Stomach (tissue), 9 donors: Measurements from ENCODE around the gene AQP10. TPM values are rescaled to one million over a fixed set of nuclear protein-coding genes. Genes with fewer than 3 reads are reported as not detected.
A peak's percentile ranks its signal among the peaks of the same experiment; 100 is the strongest.

Experiments used
- DNase-seq, 2 donors: peaks; one replicate each; pipeline versions ENCODE4 v3.0.0 to v3.0.0-alpha.2; 2013 to 2019
- H3K27ac ChIP-seq, 5 donors: fragments of 200-600 bp in 4 of 5; sonication (generic) in 4 of 5; one replicate each; pipeline ENCODE4 v1.5.1; 2013 to 2019; ENCODE audit warnings: mild to moderate bottlenecking in 1 of 5, moderate library complexity in 1 of 5
- H3K27me3 ChIP-seq, 3 donors: fragments of 200-600 bp; sonication (generic); one replicate each; pipeline ENCODE4 v1.5.1; 2017 to 2019; ENCODE audit warnings: mixed run types in 1 of 3
- H3K36me3 ChIP-seq, 4 donors: fragments of 200-600 bp; sonication (generic); 1 replicate in 3 of 4; 2 replicates in 1 of 4; pipeline ENCODE4 v1.5.1; 2016 to 2019
- H3K4me1 ChIP-seq, 4 donors: fragments of 200-600 bp; sonication (generic); one replicate each; pipeline ENCODE4 v1.5.1; 2016 to 2019
- H3K4me3 ChIP-seq, 4 donors: fragments of 200-600 bp; sonication (generic) in 3 of 4; one replicate each; pipeline ENCODE4 v1.5.1; 2016 to 2019; ENCODE audit warnings: mild to moderate bottlenecking in 1 of 4
- H3K9me3 ChIP-seq, 4 donors: fragments of 200-600 bp; sonication (generic); one replicate each; pipeline ENCODE4 v1.5.1; 2016 to 2019
- EP300 ChIP-seq: sonication (generic); formaldehyde crosslinking; IDR thresholded peaks from one replicate; pipeline ENCODE4 v1.6.1; 2017; ENCODE audit warnings: antibody characterized with exemption
- POLR2A ChIP-seq, 4 donors: fragments of 450-650 bp; IDR thresholded peaks; one replicate each; pipeline ENCODE4 v1.6.1; 2016; ENCODE audit warnings: antibody characterized with exemption in 4 of 4, control low read depth in 2 of 4, mild to moderate bottlenecking in 1 of 4, moderate library complexity in 1 of 4
- POLR2AphosphoS5 ChIP-seq, 3 donors: sonication (generic); formaldehyde crosslinking; IDR thresholded peaks; one replicate each; pipeline ENCODE4 v1.6.1; 2016; ENCODE audit warnings: antibody characterized with exemption in 3 of 3
- WGBS, 5 donors: extraction: QIAGEN DNeasy Blood & Tissue Kit in 3 of 5; methylation state at CpG; one replicate each; pipeline versions ENCODE4 v1.1.5 to v1.1.7; 2013 to 2018; 5-methylcytosine and 5-hydroxymethylcytosine counted together
- intact Hi-C: fragments of 100-400 bp; cut with DNase I; formaldehyde crosslinking; loops from one replicate; pipeline ENCODE4 v1.15.1; 2023; ENCODE audit warnings: low total_unique reads
- polyA plus RNA-seq, 3 donors: library from polyadenylated mRNA; stranded (reverse); fragments of 200-250 nt; gene quantifications; one replicate each; pipeline ENCODE4 v1.2.3, GENCODE V29; 2013
- total RNA-seq, 5 donors: library from RNA; depleted of rRNA; stranded (reverse); fragments of >200 nt; gene quantifications; one replicate each; pipeline versions ENCODE4 v1.1.0 to v1.2.3, GENCODE V29; 2014 to 2016
- TF ChIP-seq, protein P1 (sequence below), 7 experiments: fragments of 450-650 bp in 4 of 7; fragments of 200-600 bp in 3 of 7; sonication (generic) in 3 of 7; IDR thresholded peaks; one replicate each; pipeline ENCODE4 v1.5.1; 2016 to 2019; ENCODE audit warnings: antibody characterized with exemption in 7 of 7, control low read depth in 2 of 7, mild to moderate bottlenecking in 1 of 7
- donor health status: healthy with polysubstance abuse.
- donor health status: Bipolar disorder and iron deficiency.
- donor health status: healthy.

The AQP10 gene
- total and polyA plus RNA-seq, 8 donors, result not detected

DNA sequence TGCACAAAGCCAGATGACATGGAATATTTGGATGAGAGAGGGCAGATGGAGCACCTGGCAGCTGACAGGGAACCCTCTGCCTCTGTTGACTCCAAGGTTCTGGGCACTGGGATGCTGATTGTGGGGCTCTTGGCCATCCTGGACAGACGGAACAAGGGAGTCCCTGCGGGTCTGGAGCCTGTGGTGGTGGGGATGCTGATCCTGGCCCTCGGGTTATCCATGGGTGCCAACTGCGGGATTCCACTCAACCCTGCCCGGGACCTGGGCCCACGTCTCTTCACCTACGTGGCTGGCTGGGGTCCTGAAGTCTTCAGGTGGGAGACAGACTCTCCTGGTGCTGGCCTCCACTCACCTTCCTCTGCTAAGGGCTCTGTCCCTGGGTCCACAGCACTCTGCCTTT, 2.6 kb downstream of the AQP10 start:
- H3K27ac ChIP-seq, result no peak overlapping the region
- no peak for DNase-seq
- intact Hi-C loops, result no loop called here
- TF ChIP-seq POLR2AphosphoS5 (IDR thresholded peaks at IDR 0.05) (no peak), EP300 (no peak), POLR2A (IDR thresholded peaks at IDR 0.05) (no peak)
- TF ChIP-seq, protein P1, sequence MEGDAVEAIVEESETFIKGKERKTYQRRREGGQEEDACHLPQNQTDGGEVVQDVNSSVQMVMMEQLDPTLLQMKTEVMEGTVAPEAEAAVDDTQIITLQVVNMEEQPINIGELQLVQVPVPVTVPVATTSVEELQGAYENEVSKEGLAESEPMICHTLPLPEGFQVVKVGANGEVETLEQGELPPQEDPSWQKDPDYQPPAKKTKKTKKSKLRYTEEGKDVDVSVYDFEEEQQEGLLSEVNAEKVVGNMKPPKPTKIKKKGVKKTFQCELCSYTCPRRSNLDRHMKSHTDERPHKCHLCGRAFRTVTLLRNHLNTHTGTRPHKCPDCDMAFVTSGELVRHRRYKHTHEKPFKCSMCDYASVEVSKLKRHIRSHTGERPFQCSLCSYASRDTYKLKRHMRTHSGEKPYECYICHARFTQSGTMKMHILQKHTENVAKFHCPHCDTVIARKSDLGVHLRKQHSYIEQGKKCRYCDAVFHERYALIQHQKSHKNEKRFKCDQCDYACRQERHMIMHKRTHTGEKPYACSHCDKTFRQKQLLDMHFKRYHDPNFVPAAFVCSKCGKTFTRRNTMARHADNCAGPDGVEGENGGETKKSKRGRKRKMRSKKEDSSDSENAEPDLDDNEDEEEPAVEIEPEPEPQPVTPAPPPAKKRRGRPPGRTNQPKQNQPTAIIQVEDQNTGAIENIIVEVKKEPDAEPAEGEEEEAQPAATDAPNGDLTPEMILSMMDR (IDR thresholded peaks at IDR 0.05), result no peak
- peaks cover 33 to 47% (median 42%) of the 10 kb centered on the region in 4 donors for H3K4me1 ChIP-seq
- no peaks in the 10 kb centered on the region for H3K36me3 ChIP-seq
- no peak overlapping the region for H3K4me3 ChIP-seq
- H3K9me3 ChIP-seq, result no peaks in the 10 kb centered on the region
- peaks cover 0 to 27% (median 13%) of the 10 kb centered on the region in 3 donors for H3K27me3 ChIP-seq
- WGBS, 5 donors, result 79 to 92% (median 89%) methylated on average over 6 to 7 of the region's 7 CpGs

DNA sequence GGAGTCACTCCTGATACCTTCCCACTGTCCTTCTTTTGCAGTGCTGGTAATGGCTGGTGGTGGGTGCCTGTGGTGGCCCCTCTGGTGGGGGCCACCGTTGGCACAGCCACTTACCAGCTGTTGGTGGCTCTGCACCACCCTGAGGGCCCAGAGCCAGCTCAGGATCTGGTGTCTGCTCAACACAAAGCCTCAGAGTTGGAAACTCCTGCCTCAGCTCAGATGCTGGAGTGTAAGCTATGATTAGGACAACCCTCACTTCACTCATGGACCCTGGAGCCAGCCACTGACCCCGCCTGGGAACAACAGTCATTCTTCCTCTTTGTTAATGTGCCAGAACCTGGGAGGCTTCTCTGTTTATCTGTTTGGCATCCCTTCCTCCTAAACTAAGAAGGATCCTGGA, 3.3 kb downstream of the AQP10 start:
- Histone ChIP-seq H3K4me1 (peaks cover 39 to 53% (median 48%) of the 10 kb centered on the region in 4 donors), H3K27me3 (peaks cover 0 to 31% (median 13%) of the 10 kb centered on the region in 3 donors), H3K36me3 (no peaks in the 10 kb centered on the region), H3K4me3 (peak overlapping the region in 3 of 4 donors; percentile 63 to 83 (median 64)), H3K27ac (peak overlapping the region in 4 of 5 donors; percentile 89 to 98 (median 90)), H3K9me3 (no peaks in the 10 kb centered on the region)
- TF ChIP-seq POLR2A (IDR thresholded peaks at IDR 0.05), result no peak
- no peak for TF ChIP-seq EP300
- no peak for DNase-seq
- WGBS, 5 donors, result 62 to 75% (median 67%) methylated on average over 1 to 2 of the region's 2 CpGs
- intact Hi-C loops, result no loop called here

DNA sequence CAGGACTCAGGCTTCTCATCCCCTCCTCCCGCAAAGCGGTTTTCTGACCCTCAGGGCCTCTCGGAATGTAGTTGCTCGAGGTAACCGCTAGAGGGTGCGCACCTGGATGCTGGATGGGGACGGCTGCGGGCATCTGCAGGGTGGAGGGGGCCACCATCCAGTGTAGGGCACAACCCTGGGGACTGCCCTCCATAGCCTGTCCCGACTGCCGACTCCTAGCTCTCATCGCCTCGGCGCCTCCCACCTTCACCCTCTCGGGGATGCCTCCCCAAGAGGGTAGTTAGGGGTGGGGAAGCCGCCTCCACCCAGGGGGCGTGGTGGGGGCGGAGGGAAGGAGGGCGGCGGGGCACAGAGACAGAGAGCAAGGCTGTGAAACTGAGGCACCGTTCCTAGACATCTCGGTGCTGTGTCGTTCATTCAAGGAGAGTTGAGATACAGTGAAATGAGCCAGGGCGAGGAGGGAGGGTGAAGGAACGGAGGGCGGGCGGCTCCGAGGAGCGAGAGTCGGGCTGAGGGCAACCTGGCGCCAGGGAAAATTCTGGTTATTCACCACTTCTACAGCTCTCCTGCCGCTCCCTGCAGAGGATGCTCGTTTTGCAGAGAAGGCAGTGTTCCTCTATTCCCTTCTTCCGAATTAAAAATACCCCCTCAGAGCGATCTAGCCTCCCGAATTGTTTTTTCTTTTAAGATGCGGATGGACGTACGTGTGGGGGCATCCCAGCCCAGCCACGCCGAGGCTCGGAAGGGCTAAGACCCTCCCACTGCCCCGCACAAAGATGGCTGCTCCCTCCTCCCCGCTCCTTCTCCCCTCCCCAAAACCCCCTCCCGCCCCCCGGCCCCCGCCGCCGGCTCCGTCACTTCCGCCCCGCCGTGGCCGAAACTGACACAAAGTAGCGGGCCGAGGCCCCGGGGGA, 4.0 kb downstream of the AQP10 start, which contains the start of gene ATP8B2:
TSS of gene ATP8B2 (plus strand) at position 857 of the 914 bp plus-strand sequence. CDS start 2,617 bp downstream, outside the sequence.
- Histone ChIP-seq H3K27ac (peak within 1 kb of the TSS; percentile 69 to 98 (median 90)), H3K27me3 (peaks cover 0 to 31% (median 13%) of the 10 kb centered on the region in 3 donors), H3K4me1 (peaks cover 44 to 60% (median 55%) of the 10 kb centered on the region in 4 donors), H3K36me3 (peaks cover 0 to 3% (median 0%) of the 10 kb centered on the region in 4 donors), H3K9me3 (no peaks in the 10 kb centered on the region), H3K4me3 (peak within 1 kb of the TSS; percentile 63 to 83 (median 72))
- peak; percentile 76 to 93 for DNase-seq
- 0 to 1% (median 1%) methylated on average over 44 to 56 of the region's 56 CpGs for WGBS, 5 donors
- TF ChIP-seq POLR2AphosphoS5 (IDR thresholded peaks at IDR 0.05), result peak in 2 of 3 donors; percentile 13 to 19
- TF ChIP-seq, protein P1 (IDR thresholded peaks at IDR 0.05), result peak in 5 of 7 experiments; percentile 72 to 95 (median 88)
- TF ChIP-seq EP300, result no peak
- TF ChIP-seq POLR2A (IDR thresholded peaks at IDR 0.05), result no peak
- intact Hi-C loops, result no loop called here

DNA sequence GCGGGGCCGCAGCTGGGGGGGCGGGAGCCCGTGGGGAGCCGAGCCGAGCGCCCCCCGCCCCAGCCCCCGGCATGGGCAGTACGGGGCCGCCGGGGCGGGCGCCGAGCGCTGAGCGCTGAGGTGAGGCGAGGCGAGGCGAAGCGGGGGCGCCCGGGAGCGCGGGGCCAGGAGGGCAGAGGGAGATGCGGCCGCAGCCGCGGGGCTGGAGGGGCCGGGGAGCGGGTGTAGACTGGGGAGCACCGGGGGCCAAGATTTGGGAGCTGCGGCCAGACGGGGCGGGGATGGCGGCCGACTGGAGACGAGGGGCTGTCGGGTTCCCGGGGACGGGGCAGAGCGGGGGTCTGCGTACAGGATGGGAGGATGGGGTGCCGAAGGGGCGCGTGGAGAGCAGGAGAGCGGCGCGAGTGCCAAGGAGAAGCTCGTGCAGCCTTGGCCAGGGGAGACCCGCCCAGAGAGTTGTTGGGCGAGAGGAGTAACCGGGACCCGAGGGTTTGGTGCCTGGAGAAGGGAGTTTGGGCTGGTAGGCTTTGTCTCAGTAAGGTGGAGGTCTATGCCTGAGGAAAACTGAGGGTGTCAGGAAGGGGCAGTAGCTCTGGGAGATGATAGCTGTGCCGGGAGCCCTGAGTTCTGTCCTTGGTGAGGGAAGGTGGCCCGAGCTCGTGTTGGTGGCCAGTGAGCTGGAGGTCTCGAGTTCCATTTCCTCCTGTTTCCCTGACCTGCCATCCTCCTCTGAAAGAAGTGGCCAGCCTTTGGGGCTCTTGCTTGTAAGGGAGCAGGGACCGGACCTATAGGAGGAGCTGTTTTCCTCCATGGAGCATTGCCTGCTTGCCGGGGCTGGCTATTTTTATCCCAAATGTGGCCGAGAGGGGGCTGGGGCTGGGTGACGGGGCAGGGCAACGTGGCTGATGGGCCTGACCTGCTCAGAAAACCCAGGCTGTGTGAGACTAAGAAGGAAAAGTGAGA, 5.0 kb downstream of the AQP10 start:
- peaks cover 2 to 12% (median 4%) of the 10 kb centered on the region in 4 donors for H3K36me3 ChIP-seq
- H3K27me3 ChIP-seq, result peaks cover 0 to 31% (median 13%) of the 10 kb centered on the region in 3 donors
- H3K4me3 ChIP-seq, result peak overlapping the region; percentile 63 to 83 (median 72)
- peak overlapping the region; percentile 69 to 98 (median 90) for H3K27ac ChIP-seq
- DNase-seq, result peak; percentile 36 to 85
- 1 to 3% (median 2%) methylated on average over 34 to 63 of the region's 63 CpGs for WGBS, 5 donors
- intact Hi-C loops, result no loop called here
- peaks cover 44 to 68% (median 59%) of the 10 kb centered on the region in 4 donors for H3K4me1 ChIP-seq
- TF ChIP-seq, protein P1 (IDR thresholded peaks at IDR 0.05), result peak in 5 of 7 experiments; percentile 11 to 55 (median 31)
- TF ChIP-seq POLR2AphosphoS5 (IDR thresholded peaks at IDR 0.05) (peak in 1 of 3 donors; percentile 9), EP300 (no peak)
- no peaks in the 10 kb centered on the region for H3K9me3 ChIP-seq
